Psoas muscle (tissue), 8 donors: ENCODE data around the gene IMMT. TPM values are rescaled to one million over a fixed set of nuclear protein-coding genes. Genes with fewer than 3 reads are reported as not detected.

ENCODE experiments used
- ATAC-seq, 4 donors: fragments of 200-7000 bp; cut with Tn5 transposase; one replicate each; pipeline ENCODE4 v1.9.1; 2020; ENCODE audit warnings: moderate library complexity in 3 of 4, mild to moderate bottlenecking in 2 of 4
- DNase-seq, 2 donors: peaks; one replicate each; pipeline ENCODE4 v3.0.0-alpha.2; 2020
- H3K27ac ChIP-seq: fragments of 200-600 bp; one replicate; pipeline ENCODE4 v1.8.0; 2022
- H3K27me3 ChIP-seq, 3 donors: fragments of 200-600 bp in 1 of 3; one replicate each; pipeline versions ENCODE4 v1.6.1 to v1.8.0; 2013 to 2022; ENCODE audit warnings: low read length in 2 of 3, mild to moderate bottlenecking in 2 of 3, moderate library complexity in 1 of 3; ENCODE audit not compliant: insufficient read depth in 3 of 3
- H3K36me3 ChIP-seq, 2 donors: fragments of 200-600 bp in 1 of 2; one replicate each; pipeline versions ENCODE4 v1.6.1 to v1.8.0; 2013 to 2022; ENCODE audit warnings: low read depth in 1 of 2, mild to moderate bottlenecking in 1 of 2, moderate library complexity in 1 of 2; ENCODE audit not compliant: insufficient read depth in 1 of 2
- H3K4me1 ChIP-seq: fragments of 200-600 bp; one replicate; pipeline ENCODE4 v1.8.0; 2022
- H3K4me3 ChIP-seq: fragments of 200-600 bp; one replicate; pipeline ENCODE4 v1.8.0; 2022; ENCODE audit warnings: mild to moderate bottlenecking
- H3K9me3 ChIP-seq: fragments of 200-600 bp; one replicate; pipeline ENCODE4 v1.8.0; 2022
- WGBS, 3 donors: extraction: QIAGEN DNeasy Blood & Tissue Kit; methylation state at CpG; one replicate each; pipeline versions ENCODE4 v1.1.6 to v1.1.7; 2013; 5-methylcytosine and 5-hydroxymethylcytosine counted together
- intact Hi-C, 2 donors: fragments of 100-400 bp; cut with DNase I; formaldehyde crosslinking; loops; one replicate each; pipeline versions ENCODE4 v1.11.0 to v1.14.2; 2022
- polyA plus RNA-seq, 3 donors: library from polyadenylated mRNA; stranded (reverse); fragments of 200-250 nt; gene quantifications; one replicate each; pipeline ENCODE4 v1.2.3, GENCODE V29; 2013
- total RNA-seq, 4 donors: library from RNA; stranded (reverse); fragmentation: NEBNext Ultra II Directional in 2 of 4; extraction: Animal tissue kit (Norgen Biotek cat#: 25700) in 2 of 4; gene quantifications; one replicate each; pipeline versions ENCODE4 v1.2.1 to v1.2.4, GENCODE V29; 2021 to 2023
- TF ChIP-seq, protein P1 (sequence below): fragments of 200-600 bp; IDR thresholded peaks from one replicate; pipeline ENCODE4 v1.8.0; 2022; ENCODE audit warnings: antibody characterized with exemption
- donor health status: healthy with polysubstance abuse.
- donor health status: DM: no; HTN: no; CAD: no; lungs with moderate emphysema.
- donor health status: Bipolar disorder and iron deficiency.
- donor health status: healthy.
- donor health status: DM: yes; HTN: yes; CAD: no.
- donor health status: DM: no; HTN: no; CAD: no.
- donor health status: DM: no; HTN: no; CAD: no.
- donor health status: DM: yes; HTN: yes; CAD: no.

IMMT gene
- total and polyA plus RNA-seq, 7 donors = 132 to 272 (median 151) TPM

GRCh38 chr2:86213699-86214502, 18.6 kb upstream of the IMMT start:
- no peaks in the 10 kb centered on the region for H3K4me1 ChIP-seq
- intact Hi-C loops = no loop called here
- ATAC-seq (peak in 1 of 4 donors; percentile 17), DNase-seq (no peak)
- no peaks in the 10 kb centered on the region for H3K27me3 ChIP-seq
- H3K36me3 ChIP-seq = peaks cover 11 to 79% of the 10 kb centered on the region in 2 donors
- peak overlapping the region; percentile 30 for H3K27ac ChIP-seq
- WGBS, 3 donors = 42 to 54% (median 51%) methylated on average over 4 of the region's 4 CpGs
- TF ChIP-seq, protein P1, sequence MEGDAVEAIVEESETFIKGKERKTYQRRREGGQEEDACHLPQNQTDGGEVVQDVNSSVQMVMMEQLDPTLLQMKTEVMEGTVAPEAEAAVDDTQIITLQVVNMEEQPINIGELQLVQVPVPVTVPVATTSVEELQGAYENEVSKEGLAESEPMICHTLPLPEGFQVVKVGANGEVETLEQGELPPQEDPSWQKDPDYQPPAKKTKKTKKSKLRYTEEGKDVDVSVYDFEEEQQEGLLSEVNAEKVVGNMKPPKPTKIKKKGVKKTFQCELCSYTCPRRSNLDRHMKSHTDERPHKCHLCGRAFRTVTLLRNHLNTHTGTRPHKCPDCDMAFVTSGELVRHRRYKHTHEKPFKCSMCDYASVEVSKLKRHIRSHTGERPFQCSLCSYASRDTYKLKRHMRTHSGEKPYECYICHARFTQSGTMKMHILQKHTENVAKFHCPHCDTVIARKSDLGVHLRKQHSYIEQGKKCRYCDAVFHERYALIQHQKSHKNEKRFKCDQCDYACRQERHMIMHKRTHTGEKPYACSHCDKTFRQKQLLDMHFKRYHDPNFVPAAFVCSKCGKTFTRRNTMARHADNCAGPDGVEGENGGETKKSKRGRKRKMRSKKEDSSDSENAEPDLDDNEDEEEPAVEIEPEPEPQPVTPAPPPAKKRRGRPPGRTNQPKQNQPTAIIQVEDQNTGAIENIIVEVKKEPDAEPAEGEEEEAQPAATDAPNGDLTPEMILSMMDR = no peak
- no peaks in the 10 kb centered on the region for H3K9me3 ChIP-seq
- H3K4me3 ChIP-seq = no peak overlapping the region

DNA sequence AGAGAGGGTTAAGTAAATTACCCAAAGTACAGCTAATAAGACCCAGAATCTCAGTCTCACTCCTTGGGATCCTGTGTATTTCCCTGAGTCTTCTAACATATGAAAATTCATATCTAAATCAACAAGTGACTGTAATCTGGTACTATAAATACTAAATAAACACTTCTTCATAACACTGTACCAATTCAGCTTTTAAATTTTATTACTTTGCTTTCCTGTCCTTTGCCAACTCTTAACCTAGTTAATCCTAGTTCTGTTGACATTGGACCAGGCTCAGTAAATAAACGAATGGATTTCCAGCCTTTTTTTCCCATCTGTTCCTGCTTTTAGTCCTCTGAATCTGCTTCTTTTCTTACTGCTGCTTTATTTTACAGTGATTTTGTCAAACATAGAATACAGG, 17.8 kb upstream of the IMMT start:
- Histone ChIP-seq H3K27ac (no peak overlapping the region), H3K4me1 (no peaks in the 10 kb centered on the region), H3K4me3 (no peak overlapping the region), H3K36me3 (peaks cover 13 to 87% of the 10 kb centered on the region in 2 donors), H3K27me3 (no peaks in the 10 kb centered on the region), H3K9me3 (no peaks in the 10 kb centered on the region)
- intact Hi-C loops = no loop called here
- no peak for DNase-seq
- 37 to 60% (median 44%) methylated on average over 1 of the region's 1 CpG for WGBS, 3 donors
- no peak for ATAC-seq
- TF ChIP-seq, protein P1 = no peak

DNA sequence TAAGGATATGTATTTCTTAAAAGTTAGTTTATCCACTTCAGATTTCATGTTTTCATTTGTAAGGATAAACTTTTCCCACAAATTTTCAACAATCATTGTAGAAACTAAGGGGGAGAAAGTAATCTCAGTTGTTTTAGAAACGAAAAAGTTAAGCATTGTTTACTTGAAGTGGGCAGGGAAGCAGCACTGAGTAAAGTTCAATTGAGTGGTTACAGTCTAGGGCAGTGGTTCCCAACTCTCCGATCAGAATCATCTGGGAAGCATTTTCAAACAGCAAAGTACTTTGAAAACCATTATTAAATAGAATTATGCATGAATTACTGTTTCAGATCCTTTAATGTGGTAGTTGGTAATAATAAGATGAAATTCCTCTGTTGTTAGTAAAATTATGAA, 16.5 kb upstream of the IMMT start:
- ATAC-seq (no peak), DNase-seq (no peak)
- Histone ChIP-seq H3K4me1 (no peaks in the 10 kb centered on the region), H3K36me3 (peaks cover 13 to 99% of the 10 kb centered on the region in 2 donors), H3K27ac (no peak overlapping the region), H3K4me3 (no peak overlapping the region), H3K9me3 (no peaks in the 10 kb centered on the region), H3K27me3 (no peaks in the 10 kb centered on the region)
- WGBS, 3 donors = 91 to 95% (median 95%) methylated on average over 2 of the region's 2 CpGs
- intact Hi-C loops = no loop called here
- TF ChIP-seq, protein P1 = no peak

GRCh38 chr2:86211033-86211795, 16.0 kb upstream of the IMMT start:
- H3K4me1 ChIP-seq = no peaks in the 10 kb centered on the region
- TF ChIP-seq, protein P1 = no peak
- intact Hi-C loops = no loop called here
- ATAC-seq = no peak
- H3K9me3 ChIP-seq = no peaks in the 10 kb centered on the region
- WGBS, 3 donors = 89 to 98% (median 97%) methylated on average over 2 of the region's 2 CpGs
- DNase-seq = no peak
- no peak overlapping the region for H3K4me3 ChIP-seq
- peaks cover 13 to 99% of the 10 kb centered on the region in 2 donors for H3K36me3 ChIP-seq
- H3K27me3 ChIP-seq = no peaks in the 10 kb centered on the region
- H3K27ac ChIP-seq = no peak overlapping the region
